Thyroid gland (tissue), 4 donors: Measurements from ENCODE around the gene NT5C3A. TPM values are rescaled to one million over a fixed set of nuclear protein-coding genes. Genes with fewer than 3 reads are reported as not detected.

Experiments
- DNase-seq, 2 donors: peaks; one replicate each; pipeline ENCODE4 v3.0.0-alpha.2; 2019
- H3K27ac ChIP-seq, 3 donors: fragments of 200-600 bp; sonication (generic); 1 replicate in 2 of 3; 2 replicates in 1 of 3; pipeline ENCODE4 v1.5.1; 2016 to 2019; ENCODE audit warnings: mild to moderate bottlenecking in 1 of 3, moderate library complexity in 1 of 3
- H3K27me3 ChIP-seq: fragments of 200-600 bp; sonication (generic); one replicate; pipeline ENCODE4 v1.5.1; 2019
- H3K36me3 ChIP-seq, 2 donors: fragments of 200-600 bp; sonication (generic); one replicate each; pipeline ENCODE4 v1.5.1; 2016 to 2019
- H3K4me1 ChIP-seq, 2 donors: fragments of 200-600 bp; sonication (generic); one replicate each; pipeline ENCODE4 v1.5.1; 2017 to 2019
- H3K4me3 ChIP-seq, 3 donors: fragments of 200-600 bp; sonication (generic); replicated peaks in 1 of 3; 1 replicate in 2 of 3; 2 replicates in 1 of 3; pipeline ENCODE4 v1.5.1; 2016; ENCODE audit warnings: mild to moderate bottlenecking in 1 of 3
- H3K9me3 ChIP-seq: fragments of 200-600 bp; sonication (generic); one replicate; pipeline ENCODE4 v1.5.1; 2017
- POLR2A ChIP-seq, 2 donors: fragments of 450-650 bp; IDR thresholded peaks; one replicate each; pipeline ENCODE4 v1.6.1; 2017; ENCODE audit warnings: antibody characterized with exemption in 2 of 2, mild to moderate bottlenecking in 2 of 2, moderate library complexity in 1 of 2
- WGBS, 2 donors: methylation state at CpG; one replicate each; pipeline ENCODE4 v1.1.5; 2017; 5-methylcytosine and 5-hydroxymethylcytosine counted together
- intact Hi-C: fragments of 100-400 bp; cut with DNase I; formaldehyde crosslinking; loops from one replicate; pipeline ENCODE4 v1.15.1; 2023
- total RNA-seq, 4 donors: library from RNA; depleted of rRNA; stranded (reverse); fragments of >200 nt; gene quantifications; one replicate each; pipeline ENCODE4 v1.2.3, GENCODE V29; 2016
- TF ChIP-seq, protein P1 (sequence below), 6 experiments: fragments of 200-600 bp in 3 of 6; fragments of 450-650 bp in 3 of 6; sonication (generic) in 3 of 6; IDR thresholded peaks; one replicate each; pipeline ENCODE4 v1.5.1; 2016 to 2019; ENCODE audit warnings: antibody characterized with exemption in 6 of 6, mild to moderate bottlenecking in 2 of 6, inconsistent platforms in 1 of 6, moderate library complexity in 1 of 6

NT5C3A gene
- total RNA-seq, 4 donors from 2014 or later, result 28.8 to 40.3 (median 30.2) TPM

DNA sequence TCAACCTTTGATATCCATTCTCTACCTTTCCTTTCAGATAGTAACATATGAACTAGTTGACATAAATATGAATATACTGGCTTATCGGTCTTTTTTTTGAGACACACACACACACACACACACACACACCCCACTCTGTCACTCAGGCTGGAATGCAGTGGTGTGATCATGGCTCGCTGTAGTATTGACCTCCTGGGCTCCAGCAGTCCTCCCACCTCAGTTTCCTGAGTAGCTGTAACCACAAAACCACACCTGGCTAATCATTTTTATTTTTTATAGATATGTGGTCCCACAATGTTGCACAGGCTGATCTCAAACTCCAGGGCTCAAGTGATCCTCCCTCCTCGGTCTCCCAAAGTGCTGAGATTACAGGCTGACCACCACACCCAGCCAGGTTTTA is 14.2 kb upstream of the NT5C3A start:
- no peak overlapping the region for H3K4me3 ChIP-seq
- intact Hi-C loops, result no loop called here
- H3K9me3 ChIP-seq, result no peaks in the 10 kb centered on the region
- no peak for DNase-seq
- no peak overlapping the region for H3K27ac ChIP-seq
- 87 to 89% methylated on average over 3 of the region's 3 CpGs for WGBS, 2 donors
- H3K4me1 ChIP-seq, result peaks cover 0 to 7% of the 10 kb centered on the region in 2 donors
- H3K36me3 ChIP-seq, result no peaks in the 10 kb centered on the region
- H3K27me3 ChIP-seq, result no peaks in the 10 kb centered on the region
- TF ChIP-seq, protein P1, sequence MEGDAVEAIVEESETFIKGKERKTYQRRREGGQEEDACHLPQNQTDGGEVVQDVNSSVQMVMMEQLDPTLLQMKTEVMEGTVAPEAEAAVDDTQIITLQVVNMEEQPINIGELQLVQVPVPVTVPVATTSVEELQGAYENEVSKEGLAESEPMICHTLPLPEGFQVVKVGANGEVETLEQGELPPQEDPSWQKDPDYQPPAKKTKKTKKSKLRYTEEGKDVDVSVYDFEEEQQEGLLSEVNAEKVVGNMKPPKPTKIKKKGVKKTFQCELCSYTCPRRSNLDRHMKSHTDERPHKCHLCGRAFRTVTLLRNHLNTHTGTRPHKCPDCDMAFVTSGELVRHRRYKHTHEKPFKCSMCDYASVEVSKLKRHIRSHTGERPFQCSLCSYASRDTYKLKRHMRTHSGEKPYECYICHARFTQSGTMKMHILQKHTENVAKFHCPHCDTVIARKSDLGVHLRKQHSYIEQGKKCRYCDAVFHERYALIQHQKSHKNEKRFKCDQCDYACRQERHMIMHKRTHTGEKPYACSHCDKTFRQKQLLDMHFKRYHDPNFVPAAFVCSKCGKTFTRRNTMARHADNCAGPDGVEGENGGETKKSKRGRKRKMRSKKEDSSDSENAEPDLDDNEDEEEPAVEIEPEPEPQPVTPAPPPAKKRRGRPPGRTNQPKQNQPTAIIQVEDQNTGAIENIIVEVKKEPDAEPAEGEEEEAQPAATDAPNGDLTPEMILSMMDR (IDR thresholded peaks at IDR 0.05), result no peak
- no peak for TF ChIP-seq POLR2A (IDR thresholded peaks at IDR 0.05)

DNA sequence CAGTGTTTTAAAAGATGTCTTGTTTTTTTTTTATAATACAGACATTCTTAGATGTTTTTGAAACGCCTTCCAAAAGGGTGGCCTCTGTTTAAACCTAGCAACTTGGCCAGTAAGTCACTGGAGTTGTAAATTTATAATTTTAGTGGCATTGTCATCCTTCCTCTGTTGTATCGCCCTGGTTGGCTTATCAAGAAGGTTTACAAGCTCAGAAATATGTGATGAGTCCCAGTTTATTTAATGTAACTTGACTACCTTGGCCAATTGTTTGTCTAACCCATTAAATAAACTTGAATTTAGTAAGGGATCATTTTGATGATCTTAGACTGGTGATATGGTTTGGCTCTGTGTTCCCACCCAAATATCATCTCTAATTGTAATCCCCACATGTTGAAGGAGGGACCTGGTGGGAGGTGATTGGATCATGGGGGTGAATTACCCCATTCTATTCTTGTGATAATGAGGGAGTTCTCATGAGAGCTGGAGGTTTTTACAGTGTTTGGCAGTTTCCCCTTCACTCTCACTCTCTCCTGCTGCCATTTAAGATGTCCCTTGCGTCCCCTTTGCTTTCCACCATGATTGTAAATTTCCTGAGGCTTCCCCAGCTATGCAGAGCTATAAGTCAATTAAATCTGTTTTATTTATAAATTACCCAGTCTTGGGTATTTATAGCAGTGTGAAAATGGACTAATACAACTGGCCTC is 13.4 kb upstream of the NT5C3A start:
- 84% methylated on average over 3 of the region's 3 CpGs for WGBS, 2 donors
- Histone ChIP-seq H3K36me3 (no peaks in the 10 kb centered on the region), H3K27me3 (no peaks in the 10 kb centered on the region), H3K9me3 (no peaks in the 10 kb centered on the region), H3K27ac (no peak overlapping the region), H3K4me3 (no peak overlapping the region), H3K4me1 (peaks cover 0 to 7% of the 10 kb centered on the region in 2 donors)
- TF ChIP-seq, protein P1 (IDR thresholded peaks at IDR 0.05), result no peak
- no peak for TF ChIP-seq POLR2A (IDR thresholded peaks at IDR 0.05)
- intact Hi-C loops, result no loop called here
- no peak for DNase-seq

DNA sequence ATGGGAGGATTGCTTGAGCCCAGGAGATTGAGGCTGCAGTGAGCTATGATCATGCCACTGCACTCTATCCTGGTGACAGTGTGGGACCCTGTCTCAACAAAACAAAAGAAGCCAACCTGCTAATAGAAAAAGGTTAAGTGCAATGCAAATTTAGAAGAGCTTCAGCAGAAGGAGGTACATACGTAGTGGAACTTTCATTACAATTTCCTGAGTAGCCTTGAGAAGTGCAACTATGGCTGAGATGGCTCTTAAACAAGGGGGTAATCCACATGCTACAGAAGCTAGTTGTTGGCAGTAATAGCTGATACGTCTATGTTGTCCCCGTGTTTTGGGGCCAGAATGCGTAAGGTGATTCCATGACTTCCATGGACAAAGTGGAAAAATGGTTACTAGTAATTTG is 10.7 kb upstream of the NT5C3A start:
- TF ChIP-seq, protein P1 (IDR thresholded peaks at IDR 0.05), result no peak
- no peak for TF ChIP-seq POLR2A (IDR thresholded peaks at IDR 0.05)
- intact Hi-C loops, result no loop called here
- Histone ChIP-seq H3K27me3 (no peaks in the 10 kb centered on the region), H3K36me3 (no peaks in the 10 kb centered on the region), H3K4me3 (no peak overlapping the region), H3K4me1 (peaks cover 0 to 7% of the 10 kb centered on the region in 2 donors), H3K9me3 (no peaks in the 10 kb centered on the region), H3K27ac (no peak overlapping the region)
- no peak for DNase-seq
- WGBS, 2 donors, result 84 to 91% methylated on average over 4 of the region's 4 CpGs

DNA sequence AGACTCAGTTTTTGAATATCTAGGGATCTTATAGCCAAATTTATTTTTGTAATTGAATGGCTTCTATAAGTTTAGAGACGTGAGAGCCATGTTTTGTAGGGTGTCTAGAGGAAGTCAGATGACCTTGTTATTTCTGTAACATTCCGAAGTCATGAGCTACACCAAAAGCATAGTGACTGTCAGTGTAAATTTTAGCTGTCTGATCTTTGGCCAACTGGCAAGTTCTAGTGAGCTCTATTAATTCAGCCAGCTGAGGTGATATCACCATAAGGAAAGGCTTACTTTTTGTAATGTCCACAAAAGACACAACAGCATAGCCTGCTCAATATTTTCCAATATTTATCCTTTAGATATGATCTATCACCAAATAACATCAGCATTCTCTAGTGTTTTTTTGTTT is 9.9 kb upstream of the NT5C3A start:
- DNase-seq, result no peak
- no peaks in the 10 kb centered on the region for H3K27me3 ChIP-seq
- peaks cover 0 to 7% of the 10 kb centered on the region in 2 donors for H3K4me1 ChIP-seq
- no peaks in the 10 kb centered on the region for H3K36me3 ChIP-seq
- H3K9me3 ChIP-seq, result no peaks in the 10 kb centered on the region
- no peak overlapping the region for H3K4me3 ChIP-seq
- intact Hi-C loops, result no loop called here
- 17 to 19% methylated on average over 2 of the region's 2 CpGs for WGBS, 2 donors
- H3K27ac ChIP-seq, result no peak overlapping the region
- TF ChIP-seq, protein P1 (IDR thresholded peaks at IDR 0.05), result no peak
- TF ChIP-seq POLR2A (IDR thresholded peaks at IDR 0.05), result no peak

DNA sequence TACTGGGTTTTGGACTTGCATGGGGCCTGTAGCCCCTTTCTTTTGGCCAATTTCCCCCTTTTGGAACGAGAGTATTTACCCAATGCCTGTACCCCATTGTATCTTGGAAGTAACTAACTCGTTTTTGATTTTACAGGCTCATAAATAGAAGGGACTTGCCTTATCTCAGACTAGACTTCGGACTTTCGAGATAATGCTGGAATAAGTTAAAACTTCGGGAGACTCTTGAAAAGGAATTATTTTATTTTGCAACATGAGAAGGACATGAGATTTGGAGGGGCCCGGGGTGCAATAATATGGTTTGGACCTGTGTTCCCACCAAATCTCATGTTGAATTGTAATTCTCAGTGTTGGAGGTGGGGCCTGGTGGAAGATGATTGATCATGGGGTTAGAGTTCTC is 8.3 kb upstream of the NT5C3A start:
- no peaks in the 10 kb centered on the region for H3K9me3 ChIP-seq
- H3K36me3 ChIP-seq, result no peaks in the 10 kb centered on the region
- H3K27me3 ChIP-seq, result no peaks in the 10 kb centered on the region
- H3K4me1 ChIP-seq, result peaks cover 0 to 7% of the 10 kb centered on the region in 2 donors
- WGBS, 2 donors, result 75 to 87% methylated on average over 6 of the region's 6 CpGs
- H3K27ac ChIP-seq, result no peak overlapping the region
- no peak for DNase-seq
- H3K4me3 ChIP-seq, result no peak overlapping the region
- intact Hi-C loops, result no loop called here
- TF ChIP-seq, protein P1 (IDR thresholded peaks at IDR 0.05), result no peak
- no peak for TF ChIP-seq POLR2A (IDR thresholded peaks at IDR 0.05)
